ENCODE results near the gene FXYD6.

GRCh38 chr11:117834838-117835443 lies 41.5 kb downstream of the FXYD6 start:
- TF ChIP-seq CTCF (IDR thresholded peaks at IDR 0.05) (no peak), EZH2 (IDR thresholded peaks at IDR 0.05; ENCODE audit: borderline replicate concordance, insufficient read depth, low read depth, low read length, poor library complexity, severe bottlenecking) (no peak)

Data from B cell (primary cell).